ENCODE measurements around the gene KCNK10. TPM values are rescaled to one million over a fixed set of nuclear protein-coding genes. Genes with fewer than 3 reads are reported as not detected.

KCNK10 gene
- polyA plus RNA-seq, 2 of the 4 experiments (the other 2 are of a cell fraction) = not detected

DNA sequence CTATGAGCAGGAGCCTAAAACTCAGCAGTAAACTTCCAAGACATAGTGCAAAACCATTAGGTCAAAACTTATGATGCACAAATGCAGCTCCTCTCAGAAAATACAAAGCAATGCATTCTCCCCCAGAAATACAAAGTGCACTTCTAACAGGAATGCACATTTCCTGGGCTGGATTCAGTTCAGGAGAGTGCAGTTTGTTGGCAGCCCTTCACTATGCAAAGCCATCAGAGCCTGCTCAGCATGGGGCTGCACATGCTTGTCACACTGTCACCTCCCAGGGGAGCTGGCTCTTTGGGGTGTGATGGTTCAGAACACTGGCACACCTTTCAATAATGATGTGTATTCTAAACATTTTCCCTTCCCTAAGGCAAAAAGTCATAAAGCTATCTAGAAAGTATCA is 110.4 kb downstream of the KCNK10 start:
- H3K4me1 ChIP-seq = no peaks in the 10 kb centered on the region
- H3K4me2 ChIP-seq = no peak overlapping the region
- H3K27ac ChIP-seq = no peak overlapping the region
- no peak overlapping the region for H3K4me3 ChIP-seq
- DNase-seq (ENCODE audit: low read depth in 1 of 2, low spot score in 1 of 2) = no peak
- CTCF ChIA-PET = no interaction called here
- no peak for ATAC-seq
- no peaks in the 10 kb centered on the region for H3K9me3 ChIP-seq
- FAIRE-seq = no peak
- POLR2A ChIA-PET = no interaction called here
- no peak for TF ChIP-seq TP53 (CRISPR knock-in tag; IDR thresholded peaks at IDR 0.05)
- TF ChIP-seq ZFP36 (IDR thresholded peaks at IDR 0.05; ENCODE audit: borderline replicate concordance, partially characterized antibody) = no peak
- no peak for TF ChIP-seq POLR2AphosphoS2 (conservative IDR thresholded peaks at IDR 0.05; ENCODE audit: low read length)
- no peak for TF ChIP-seq RNF2 (IDR thresholded peaks at IDR 0.05; ENCODE audit: borderline replicate concordance, low read depth)
- no peak for TF ChIP-seq FOSL2 (IDR thresholded peaks at IDR 0.05)
- no peak for TF ChIP-seq FOSL2 (CRISPR knock-in tag; IDR thresholded peaks at IDR 0.05)
- no peak for TF ChIP-seq EHF (CRISPR knock-in tag; IDR thresholded peaks at IDR 0.05)
- TF ChIP-seq EP300 (IDR thresholded peaks at IDR 0.05) = no peak
- TF ChIP-seq RFX5 (IDR thresholded peaks at IDR 0.05) = no peak
- TF ChIP-seq CHD4 (IDR thresholded peaks at IDR 0.05; ENCODE audit: borderline replicate concordance) = no peak
- TF ChIP-seq, protein P1, sequence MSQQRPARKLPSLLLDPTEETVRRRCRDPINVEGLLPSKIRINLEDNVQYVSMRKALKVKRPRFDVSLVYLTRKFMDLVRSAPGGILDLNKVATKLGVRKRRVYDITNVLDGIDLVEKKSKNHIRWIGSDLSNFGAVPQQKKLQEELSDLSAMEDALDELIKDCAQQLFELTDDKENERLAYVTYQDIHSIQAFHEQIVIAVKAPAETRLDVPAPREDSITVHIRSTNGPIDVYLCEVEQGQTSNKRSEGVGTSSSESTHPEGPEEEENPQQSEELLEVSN (IDR thresholded peaks at IDR 0.05; ENCODE audit: borderline replicate concordance, low read depth) = no peak
- TF ChIP-seq ZC3H11A (IDR thresholded peaks at IDR 0.05) = no peak
- no peak for TF ChIP-seq USF2 (IDR thresholded peaks at IDR 0.05)
- no peak for TF ChIP-seq HEYL (CRISPR knock-in tag; IDR thresholded peaks at IDR 0.05)
- no peak for TF ChIP-seq CEBPB (IDR thresholded peaks at IDR 0.05)
- TF ChIP-seq, protein P2, sequence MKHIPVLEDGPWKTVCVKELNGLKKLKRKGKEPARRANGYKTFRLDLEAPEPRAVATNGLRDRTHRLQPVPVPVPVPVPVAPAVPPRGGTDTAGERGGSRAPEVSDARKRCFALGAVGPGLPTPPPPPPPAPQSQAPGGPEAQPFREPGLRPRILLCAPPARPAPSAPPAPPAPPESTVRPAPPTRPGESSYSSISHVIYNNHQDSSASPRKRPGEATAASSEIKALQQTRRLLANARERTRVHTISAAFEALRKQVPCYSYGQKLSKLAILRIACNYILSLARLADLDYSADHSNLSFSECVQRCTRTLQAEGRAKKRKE (CRISPR knock-in tag; IDR thresholded peaks at IDR 0.05; ENCODE audit: low read depth) = no peak
- no peak for TF ChIP-seq PBX3 (IDR thresholded peaks at IDR 0.05)
- TF ChIP-seq RARB (CRISPR knock-in tag; IDR thresholded peaks at IDR 0.05) = no peak
- no peak for TF ChIP-seq NPAS2 (CRISPR knock-in tag; IDR thresholded peaks at IDR 0.05; ENCODE audit: borderline replicate concordance)

DNA sequence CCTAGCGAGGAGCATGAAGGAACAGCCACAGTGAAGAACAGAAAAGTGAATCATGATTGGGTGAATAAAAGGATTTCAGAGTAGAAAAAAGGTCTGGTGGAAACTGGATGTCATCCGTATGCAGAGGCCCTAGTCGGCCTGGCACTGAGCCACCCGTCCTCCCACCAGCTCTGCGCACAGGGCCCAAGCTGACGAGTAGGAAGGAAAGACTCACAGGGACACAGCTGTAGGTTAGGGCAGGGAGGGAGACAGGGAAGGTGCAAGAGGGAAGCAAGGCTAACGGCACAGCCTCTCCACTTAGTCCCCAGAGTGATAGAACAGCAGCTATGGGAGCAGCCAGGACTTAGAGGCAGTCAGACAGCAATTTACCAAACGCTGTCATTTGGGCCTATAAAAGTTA is 112.6 kb downstream of the KCNK10 start:
- H3K27ac ChIP-seq = no peak overlapping the region
- no peaks in the 10 kb centered on the region for H3K9me3 ChIP-seq
- H3K4me2 ChIP-seq = no peak overlapping the region
- ChIA-PET CTCF (interaction anchor here (1.0 to 2.4 kb wide), 2 partner anchors 10 to 21 kb away, joined by 3 to 13 read pairs; no protein-coding TSS in a partner anchor), POLR2A (interaction anchor here (0.5 kb wide), 1 partner anchor 139 kb away, joined by 3 read pairs; no protein-coding TSS in a partner anchor)
- TF ChIP-seq CEBPB (IDR thresholded peaks at IDR 0.05) = no peak
- no peak for TF ChIP-seq RCOR1 (IDR thresholded peaks at IDR 0.05; ENCODE audit: low read depth, low read length)
- TF ChIP-seq, protein P3, sequence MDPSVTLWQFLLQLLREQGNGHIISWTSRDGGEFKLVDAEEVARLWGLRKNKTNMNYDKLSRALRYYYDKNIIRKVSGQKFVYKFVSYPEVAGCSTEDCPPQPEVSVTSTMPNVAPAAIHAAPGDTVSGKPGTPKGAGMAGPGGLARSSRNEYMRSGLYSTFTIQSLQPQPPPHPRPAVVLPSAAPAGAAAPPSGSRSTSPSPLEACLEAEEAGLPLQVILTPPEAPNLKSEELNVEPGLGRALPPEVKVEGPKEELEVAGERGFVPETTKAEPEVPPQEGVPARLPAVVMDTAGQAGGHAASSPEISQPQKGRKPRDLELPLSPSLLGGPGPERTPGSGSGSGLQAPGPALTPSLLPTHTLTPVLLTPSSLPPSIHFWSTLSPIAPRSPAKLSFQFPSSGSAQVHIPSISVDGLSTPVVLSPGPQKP (IDR thresholded peaks at IDR 0.05; ENCODE audit: low read depth, low read length) = no peak
- TF ChIP-seq CTCF (IDR thresholded peaks at IDR 0.05) = no peak
- TF ChIP-seq PHF8 (IDR thresholded peaks at IDR 0.05; ENCODE audit: borderline replicate concordance, low read depth) = no peak
- TF ChIP-seq NPAS2 (CRISPR knock-in tag; IDR thresholded peaks at IDR 0.05; ENCODE audit: borderline replicate concordance) = no peak
- no peak for TF ChIP-seq ZC3H11A (IDR thresholded peaks at IDR 0.05)
- TF ChIP-seq CBX8 (IDR thresholded peaks at IDR 0.05) = no peak
- TF ChIP-seq MAZ (IDR thresholded peaks at IDR 0.05; ENCODE audit: borderline replicate concordance, low read depth, low read length) = no peak
- TF ChIP-seq RFX5 (IDR thresholded peaks at IDR 0.05) = no peak
- ATAC-seq (no peak), DNase-seq (ENCODE audit: low read depth in 1 of 2, low spot score in 1 of 2) (no peak), FAIRE-seq (no peak)
- no peak overlapping the region for H3K4me3 ChIP-seq
- no peaks in the 10 kb centered on the region for H3K4me1 ChIP-seq
- WGBS (ENCODE audit: missing lambda C conversion rate) = 51% methylated on average over 8 of the region's 8 CpGs
